ENCODE measurements around the gene COL20A1.

GRCh38 chr20:63298731-63299312, 5.8 kb downstream of the COL20A1 start:
- TF ChIP-seq, protein P1, sequence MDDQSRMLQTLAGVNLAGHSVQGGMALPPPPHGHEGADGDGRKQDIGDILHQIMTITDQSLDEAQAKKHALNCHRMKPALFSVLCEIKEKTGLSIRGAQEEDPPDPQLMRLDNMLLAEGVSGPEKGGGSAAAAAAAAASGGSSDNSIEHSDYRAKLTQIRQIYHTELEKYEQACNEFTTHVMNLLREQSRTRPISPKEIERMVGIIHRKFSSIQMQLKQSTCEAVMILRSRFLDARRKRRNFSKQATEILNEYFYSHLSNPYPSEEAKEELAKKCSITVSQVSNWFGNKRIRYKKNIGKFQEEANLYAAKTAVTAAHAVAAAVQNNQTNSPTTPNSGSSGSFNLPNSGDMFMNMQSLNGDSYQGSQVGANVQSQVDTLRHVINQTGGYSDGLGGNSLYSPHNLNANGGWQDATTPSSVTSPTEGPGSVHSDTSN (IDR thresholded peaks at IDR 0.05) = no peak
- TF ChIP-seq POLR2A (IDR thresholded peaks at IDR 0.05; ENCODE audit: low read length) (no peak), RFX5 (IDR thresholded peaks at IDR 0.05) (no peak), CTCF (IDR thresholded peaks at IDR 0.05) (no peak)
- TF ChIP-seq, protein P2, sequence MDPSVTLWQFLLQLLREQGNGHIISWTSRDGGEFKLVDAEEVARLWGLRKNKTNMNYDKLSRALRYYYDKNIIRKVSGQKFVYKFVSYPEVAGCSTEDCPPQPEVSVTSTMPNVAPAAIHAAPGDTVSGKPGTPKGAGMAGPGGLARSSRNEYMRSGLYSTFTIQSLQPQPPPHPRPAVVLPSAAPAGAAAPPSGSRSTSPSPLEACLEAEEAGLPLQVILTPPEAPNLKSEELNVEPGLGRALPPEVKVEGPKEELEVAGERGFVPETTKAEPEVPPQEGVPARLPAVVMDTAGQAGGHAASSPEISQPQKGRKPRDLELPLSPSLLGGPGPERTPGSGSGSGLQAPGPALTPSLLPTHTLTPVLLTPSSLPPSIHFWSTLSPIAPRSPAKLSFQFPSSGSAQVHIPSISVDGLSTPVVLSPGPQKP (IDR thresholded peaks at IDR 0.05; ENCODE audit: low read depth, low read length) = no peak

All from A549 (cell line).